Astrocyte (in vitro differentiated cells and primary cell): ENCODE measurements around the gene SMARCC2.

ENCODE experiments used
- EZH2 ChIP-seq: IDR thresholded peaks from 2 replicates; pipeline ENCODE4 v1.6.1; 2012; ENCODE audit warnings: mild to moderate bottlenecking, low read length, inconsistent platforms; ENCODE audit not compliant: insufficient read depth
- TF ChIP-seq, protein P1 (sequence below): IDR thresholded peaks from 2 replicates; pipeline ENCODE4 v1.5.1; 2011; ENCODE audit warnings: low read depth, mild to moderate bottlenecking, inconsistent platforms, low read length, moderate library complexity; ENCODE audit not compliant: insufficient read depth

DNA sequence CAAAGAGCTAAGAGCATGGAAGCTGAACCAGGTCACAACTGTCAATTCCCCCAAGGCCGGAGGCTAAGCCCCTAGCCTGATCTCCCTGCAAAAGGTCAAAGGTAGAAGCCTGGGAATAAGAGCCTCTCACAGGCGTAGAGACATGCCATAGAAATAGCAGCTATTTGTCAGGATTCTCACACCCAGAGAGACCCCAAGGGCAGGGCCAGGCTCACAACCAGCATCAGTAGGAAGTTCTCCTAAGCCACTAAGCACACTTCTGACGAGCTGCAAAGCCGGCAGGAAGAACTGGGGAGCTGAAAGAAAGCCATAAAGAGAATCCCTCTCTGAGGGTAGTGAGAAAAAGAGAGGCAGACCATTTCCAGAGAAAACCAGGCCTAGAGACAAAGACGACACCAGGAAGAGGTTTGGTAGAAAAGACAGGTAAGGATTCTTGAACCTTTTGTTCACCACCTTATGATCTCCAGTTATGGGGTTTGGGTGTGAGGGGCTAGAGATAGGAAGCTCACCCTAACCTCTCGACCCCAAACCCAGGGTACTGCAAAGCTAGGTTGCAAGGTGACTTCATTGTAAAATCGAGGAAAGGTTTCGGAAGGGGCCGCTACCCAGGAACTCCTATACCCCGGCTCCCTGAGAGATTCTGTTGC, 1.0 kb downstream of the SMARCC2 start:
- TF ChIP-seq, protein P1, sequence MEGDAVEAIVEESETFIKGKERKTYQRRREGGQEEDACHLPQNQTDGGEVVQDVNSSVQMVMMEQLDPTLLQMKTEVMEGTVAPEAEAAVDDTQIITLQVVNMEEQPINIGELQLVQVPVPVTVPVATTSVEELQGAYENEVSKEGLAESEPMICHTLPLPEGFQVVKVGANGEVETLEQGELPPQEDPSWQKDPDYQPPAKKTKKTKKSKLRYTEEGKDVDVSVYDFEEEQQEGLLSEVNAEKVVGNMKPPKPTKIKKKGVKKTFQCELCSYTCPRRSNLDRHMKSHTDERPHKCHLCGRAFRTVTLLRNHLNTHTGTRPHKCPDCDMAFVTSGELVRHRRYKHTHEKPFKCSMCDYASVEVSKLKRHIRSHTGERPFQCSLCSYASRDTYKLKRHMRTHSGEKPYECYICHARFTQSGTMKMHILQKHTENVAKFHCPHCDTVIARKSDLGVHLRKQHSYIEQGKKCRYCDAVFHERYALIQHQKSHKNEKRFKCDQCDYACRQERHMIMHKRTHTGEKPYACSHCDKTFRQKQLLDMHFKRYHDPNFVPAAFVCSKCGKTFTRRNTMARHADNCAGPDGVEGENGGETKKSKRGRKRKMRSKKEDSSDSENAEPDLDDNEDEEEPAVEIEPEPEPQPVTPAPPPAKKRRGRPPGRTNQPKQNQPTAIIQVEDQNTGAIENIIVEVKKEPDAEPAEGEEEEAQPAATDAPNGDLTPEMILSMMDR, result no peak
- no peak for TF ChIP-seq EZH2
